PC-9 (cell line): Measurements from ENCODE around the gene ARNT2. TPM values are rescaled to one million over a fixed set of nuclear protein-coding genes. Genes with fewer than 3 reads are reported as not detected.

Experiments
- BruUV-seq: library from RNA; stranded (reverse); fragments of 400-500 nt; replicated peaks from 2 replicates; lab custom pipeline; 2021; lab: Mats Ljungman, UMichigan
- CTCF ChIA-PET: fragments of 300-600 bp; sonication (Branson Sonifier 250); formaldehyde crosslinking; loops from one replicate; lab custom pipeline; 2022; ENCODE audit warnings: antibody characterized with exemption; lab: Charles Lee
- POLR2A ChIA-PET: fragments of 300-600 bp; sonication (Branson Sonifier 250); formaldehyde crosslinking; loops from one replicate; lab custom pipeline; 2022; ENCODE audit warnings: antibody characterized with exemption; ENCODE audit not compliant: unreplicated experiment; lab: Charles Lee
- DNase-seq, 2 experiments: peaks; one replicate each; pipeline versions ENCODE4 v3.0.0 to v3.0.0-alpha.2; 2015 to 2022; ENCODE audit warnings: mixed read lengths in 1 of 2
- H2AFZ ChIP-seq: fragments of 200-600 bp; sonication (generic); 2 replicates; pipeline ENCODE4 v1.8.1; 2017; ENCODE audit warnings: antibody characterized with exemption
- H3F3A ChIP-seq: fragments of 200-600 bp; sonication (generic); 2 replicates; pipeline ENCODE4 v1.8.1; 2017; ENCODE audit warnings: antibody characterized with exemption, mild to moderate bottlenecking, low read depth; ENCODE audit not compliant: insufficient read depth
- H3K27ac ChIP-seq: fragments of 200-600 bp; sonication (generic); 2 replicates; pipeline ENCODE4 v1.6.1; 2016; ENCODE audit warnings: mixed run types
- H3K27me3 ChIP-seq: fragments of 200-600 bp; sonication (generic); 2 replicates; pipeline ENCODE4 v1.6.1; 2016; ENCODE audit warnings: low read depth, mixed run types; ENCODE audit not compliant: insufficient read depth
- H3K36me3 ChIP-seq: fragments of 200-600 bp; sonication (generic); 2 replicates; pipeline ENCODE4 v1.6.1; 2016; ENCODE audit warnings: low read depth, mixed run types
- H3K4me1 ChIP-seq: fragments of 200-600 bp; sonication (generic); replicated peaks from 2 replicates; pipeline ENCODE4 v1.6.1; 2016; ENCODE audit warnings: mixed run types; ENCODE audit not compliant: insufficient read depth
- H3K4me2 ChIP-seq: fragments of 200-600 bp; sonication (generic); 2 replicates; pipeline ENCODE4 v1.6.1; 2017; ENCODE audit warnings: mixed run types
- H3K4me3 ChIP-seq: fragments of 200-600 bp; sonication (generic); 2 replicates; pipeline ENCODE4 v1.6.1; 2016; ENCODE audit warnings: mixed run types
- H3K79me2 ChIP-seq: fragments of 200-600 bp; sonication (generic); 2 replicates; pipeline ENCODE4 v1.6.1; 2017; ENCODE audit warnings: low read depth, mixed run types
- H3K9me2 ChIP-seq: fragments of 200-600 bp; sonication (generic); 2 replicates; pipeline ENCODE4 v1.8.1; 2017; ENCODE audit warnings: mild to moderate bottlenecking; ENCODE audit not compliant: insufficient read depth
- H3K9me3 ChIP-seq: fragments of 200-600 bp; sonication (generic); 2 replicates; pipeline ENCODE4 v1.8.1; 2016; ENCODE audit warnings: low read depth; ENCODE audit not compliant: insufficient read depth
- H4K20me1 ChIP-seq: fragments of 200-600 bp; sonication (generic); 2 replicates; pipeline ENCODE4 v1.8.1; 2017; ENCODE audit not compliant: insufficient read depth
- CTCF ChIP-seq: fragments of 200-600 bp; sonication (generic); conservative IDR thresholded peaks from 2 replicates; pipeline ENCODE4 v1.6.1; 2017; ENCODE audit warnings: mixed run types, antibody characterized with exemption, mild to moderate bottlenecking, moderate library complexity
- EZH2 ChIP-seq: fragments of 200-600 bp; sonication (generic); IDR thresholded peaks from 2 replicates; pipeline ENCODE4 v1.8.0; 2017; ENCODE audit warnings: antibody characterized with exemption, low read depth
- intact Hi-C: fragments of 100-400 bp; cut with micrococcal nuclease; formaldehyde crosslinking; loops from one replicate; pipeline ENCODE4 v1.10.0; 2022; ENCODE audit not compliant: unreplicated experiment
- total RNA-seq: library from RNA; stranded (reverse); gene quantifications from 2 replicates; pipeline ENCODE4 v1.2.3, GENCODE V29; 2021

ARNT2 gene
- total RNA-seq, 1 experiment from 2014 or later, result 4.3 TPM

- H4K20me1 ChIP-seq, result no peaks in the 10 kb centered on the region
- H3K36me3 ChIP-seq, result no peaks in the 10 kb centered on the region
- peak overlapping the region; percentile 90 for H3K27ac ChIP-seq
- peaks cover 68% of the 10 kb centered on the region for H3F3A ChIP-seq
- H3K9me2 ChIP-seq, result no peaks in the 10 kb centered on the region
- intact Hi-C loops, result loop anchor here (1.0 to 10.0 kb wide), 6 partner anchors 18 to 385 kb away; no protein-coding TSS in a partner anchor
- peak; percentile 79 to 87 for DNase-seq
- ChIA-PET CTCF (interaction anchor here (0.6 to 1.1 kb wide), 3 partner anchors 18 to 302 kb away, joined by 3 to 16 read pairs (median 10); no protein-coding TSS in a partner anchor), POLR2A (no interaction called here)
- no peak for TF ChIP-seq EZH2
- peak; percentile 57; the same call in 1 of the 2 replicates for TF ChIP-seq CTCF
- H3K79me2 ChIP-seq, result no peaks in the 10 kb centered on the region
- no TSS peak for BruUV-seq
- H3K4me1 ChIP-seq, result peaks cover 75% of the 10 kb centered on the region
- no peak overlapping the region for H2AFZ ChIP-seq
- H3K9me3 ChIP-seq, result no peaks in the 10 kb centered on the region
- peak overlapping the region; percentile 75 for H3K4me2 ChIP-seq
- no peak overlapping the region for H3K4me3 ChIP-seq
- H3K27me3 ChIP-seq, result no peaks in the 10 kb centered on the region
Measured at GRCh38 chr15:80585544-80586018, 181.4 kb downstream of the ARNT2 start.

- TF ChIP-seq CTCF (no peak), EZH2 (no peak)
- H3K4me3 ChIP-seq, result no peak overlapping the region
- peak overlapping the region; percentile 90 for H3K27ac ChIP-seq
- no peaks in the 10 kb centered on the region for H4K20me1 ChIP-seq
- no peaks in the 10 kb centered on the region for H3K9me3 ChIP-seq
- H3F3A ChIP-seq, result peaks cover 62% of the 10 kb centered on the region
- ChIA-PET POLR2A (no interaction called here), CTCF (interaction anchor here (0.6 to 1.1 kb wide), 3 partner anchors 19 to 301 kb away, joined by 3 to 16 read pairs (median 10); no protein-coding TSS in a partner anchor)
- H3K9me2 ChIP-seq, result no peaks in the 10 kb centered on the region
- BruUV-seq, result no TSS peak
- H3K36me3 ChIP-seq, result no peaks in the 10 kb centered on the region
- H3K79me2 ChIP-seq, result no peaks in the 10 kb centered on the region
- H3K27me3 ChIP-seq, result no peaks in the 10 kb centered on the region
- H3K4me1 ChIP-seq, result peaks cover 69% of the 10 kb centered on the region
- intact Hi-C loops, result loop anchor here (10.0 kb wide), 1 partner anchor 259 kb away; no protein-coding TSS in a partner anchor
- no peak for DNase-seq
- H2AFZ ChIP-seq, result no peak overlapping the region
- peak overlapping the region; percentile 75 for H3K4me2 ChIP-seq
Measured at GRCh38 chr15:80586161-80586560, 182.0 kb downstream of the ARNT2 start.

- H3K4me1 ChIP-seq, result peaks cover 61% of the 10 kb centered on the region
- CTCF ChIA-PET, result interaction anchor here (0.6 to 1.2 kb wide), 3 partner anchors 19 to 130 kb away, joined by 3 to 32 read pairs (median 4); no protein-coding TSS in a partner anchor
- no peak overlapping the region for H2AFZ ChIP-seq
- peaks cover 54% of the 10 kb centered on the region for H3F3A ChIP-seq
- H4K20me1 ChIP-seq, result no peaks in the 10 kb centered on the region
- POLR2A ChIA-PET, result no interaction called here
- H3K9me2 ChIP-seq, result no peaks in the 10 kb centered on the region
- no peak for DNase-seq
- BruUV-seq, result no TSS peak
- no peaks in the 10 kb centered on the region for H3K27me3 ChIP-seq
- intact Hi-C loops, result loop anchor here (10.0 kb wide), 1 partner anchor 258 kb away; no protein-coding TSS in a partner anchor
- no peaks in the 10 kb centered on the region for H3K36me3 ChIP-seq
- H3K4me2 ChIP-seq, result peak overlapping the region; percentile 75
- H3K27ac ChIP-seq, result peak overlapping the region; percentile 90
- no peaks in the 10 kb centered on the region for H3K79me2 ChIP-seq
- no peak for TF ChIP-seq CTCF
- TF ChIP-seq EZH2, result no peak
- no peak overlapping the region for H3K4me3 ChIP-seq
- H3K9me3 ChIP-seq, result no peaks in the 10 kb centered on the region
Measured at GRCh38 chr15:80587007-80587406, 182.8 kb downstream of the ARNT2 start.
